Stimulated activated CD4-positive, alpha-beta T cell treated with anti-CD3 and anti-CD28 coated beads, TNF-alpha, amount 100 ng/mL, for 4 hours (primary cell): ENCODE measurements around the gene CD300C.
"Not testable (repeated sequence)": the region's sequence is repeated elsewhere in the genome, so short reads cannot be mapped to it uniquely, and the experiment has no call there.

ENCODE experiments used
- DNase-seq, 3 experiments: peaks; one replicate each; pipeline ENCODE4 v3.0.0-alpha.2; 2020; ENCODE audit warnings: low read depth in 3 of 3

The CD300C gene

GRCh38 chr17:74545843-74546230 lies at the start of gene CD300C:
Gene CD300C (minus strand): TSS chr17:74546115. CDS start chr17:74545782, 333 bp downstream.
- no peak for DNase-seq

- no peak for DNase-seq
These were observed 49.3 kb upstream of the CD300C start for GRCh38 chr17:74595037-74595750.

GRCh38 chr17:74592087-74592990 lies 46.4 kb upstream of the CD300C start, which contains the start of gene CD300LD:
Gene CD300LD (minus strand): TSS chr17:74592283. CDS start chr17:74592202, 81 bp downstream.
- DNase-seq, result no peak

GRCh38 chr17:74591503-74591902 lies 45.6 kb upstream of the CD300C start:
- no peak for DNase-seq

- DNase-seq, result no peak
These were observed 39.8 kb upstream of the CD300C start for GRCh38 chr17:74585711-74586110.

- no peak for DNase-seq
These were observed 38.6 kb upstream of the CD300C start for GRCh38 chr17:74584292-74585060.

GRCh38 chr17:74582633-74583032 lies 36.7 kb upstream of the CD300C start:
- DNase-seq, result no peak

GRCh38 chr17:74579900-74580299 lies 34.0 kb upstream of the CD300C start:
- DNase-seq, result no peak

GRCh38 chr17:74578979-74579378 lies 33.1 kb upstream of the CD300C start:
- no peak for DNase-seq

- DNase-seq, result no peak
These were observed 28.7 kb upstream of the CD300C start for GRCh38 chr17:74574489-74575142.

GRCh38 chr17:74573635-74574034 lies 27.7 kb upstream of the CD300C start:
- not testable (repeated sequence) for DNase-seq

GRCh38 chr17:74573169-74573568 lies 27.3 kb upstream of the CD300C start:
- DNase-seq, result no peak

GRCh38 chr17:74571621-74572270 lies 25.8 kb upstream of the CD300C start:
- DNase-seq, result no peak

- no peak for DNase-seq
These were observed 23.4 kb upstream of the CD300C start for GRCh38 chr17:74569020-74570003.

- DNase-seq, result no peak
These were observed 22.4 kb upstream of the CD300C start for GRCh38 chr17:74568106-74568873.

GRCh38 chr17:74567397-74567796 lies 21.5 kb upstream of the CD300C start, which contains the start of gene CD300H:
Gene CD300H (minus strand): TSS chr17:74567509.
- no peak for DNase-seq

GRCh38 chr17:74566132-74566753 lies 20.3 kb upstream of the CD300C start:
- DNase-seq, result no peak

GRCh38 chr17:74565126-74565525 lies 19.2 kb upstream of the CD300C start:
- no peak for DNase-seq
